ENCODE results near the gene AGMAT.

- TF ChIP-seq CTCF (IDR thresholded peaks at IDR 0.05) (no peak), POLR2A (IDR thresholded peaks at IDR 0.05) (no peak)
Observed at GRCh38 chr1:15523104-15524020, 61.5 kb downstream of the AGMAT start.
